ENCODE measurements around the gene CENPP.

The CENPP gene

DNA sequence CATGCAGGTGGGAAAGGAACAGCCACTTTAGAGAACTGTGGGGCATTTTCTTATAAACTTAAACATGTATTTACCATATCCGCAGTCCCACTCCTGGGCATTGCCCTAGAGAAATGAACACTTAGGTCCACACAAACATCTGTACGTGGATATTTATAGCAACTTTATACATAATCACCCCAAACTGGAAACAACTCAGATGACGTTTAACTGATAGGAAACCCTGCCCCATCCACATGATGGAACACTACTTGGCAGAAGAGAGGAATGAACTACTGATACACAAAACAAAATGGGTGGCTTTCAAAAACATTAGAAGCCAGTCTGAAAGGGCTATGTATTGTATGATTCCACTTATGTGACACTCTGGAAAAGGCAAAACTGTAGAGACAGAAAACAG, 187.6 kb downstream of the CENPP start:
- DNase-seq = no peak

DNA sequence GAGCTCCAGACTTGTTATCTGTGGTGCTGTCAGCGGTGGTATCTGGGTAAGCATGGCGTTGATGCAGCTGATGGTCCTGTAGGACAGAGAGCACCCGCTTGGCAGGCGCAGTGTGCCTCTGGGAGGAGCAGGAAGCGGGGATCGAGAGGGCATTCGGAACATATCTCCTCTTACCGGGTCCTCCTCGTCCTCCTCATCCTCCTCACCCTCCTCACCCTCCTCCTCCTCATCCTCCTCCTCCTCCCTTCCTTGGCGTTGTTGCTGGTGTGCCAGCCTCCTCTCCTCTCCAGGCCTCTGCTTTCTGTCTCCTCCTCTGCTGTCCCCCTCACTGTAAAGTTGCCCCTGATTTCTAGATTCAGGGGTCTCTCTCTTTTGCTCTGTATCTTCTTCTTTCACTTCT, 188.9 kb downstream of the CENPP start:
- DNase-seq = no peak

DNA sequence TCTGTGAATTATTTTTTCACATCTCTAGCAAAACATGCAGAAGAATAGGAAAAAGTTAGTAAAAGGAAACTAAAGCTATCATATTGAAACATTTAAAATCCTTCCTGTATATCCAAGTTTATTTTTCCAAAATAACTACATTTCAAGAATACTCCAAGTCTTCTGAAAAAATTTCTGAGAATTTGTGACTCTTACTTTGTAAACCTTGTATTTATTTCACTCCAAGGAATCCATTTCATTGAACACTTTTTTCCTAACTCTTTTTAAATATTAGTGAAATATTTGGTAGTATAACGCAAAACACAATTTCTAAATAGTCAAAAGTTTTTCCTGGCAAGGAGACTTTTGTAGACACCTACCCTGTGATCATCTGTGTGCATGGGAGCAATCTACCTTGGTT, 190.8 kb downstream of the CENPP start:
- no peak for DNase-seq

DNA sequence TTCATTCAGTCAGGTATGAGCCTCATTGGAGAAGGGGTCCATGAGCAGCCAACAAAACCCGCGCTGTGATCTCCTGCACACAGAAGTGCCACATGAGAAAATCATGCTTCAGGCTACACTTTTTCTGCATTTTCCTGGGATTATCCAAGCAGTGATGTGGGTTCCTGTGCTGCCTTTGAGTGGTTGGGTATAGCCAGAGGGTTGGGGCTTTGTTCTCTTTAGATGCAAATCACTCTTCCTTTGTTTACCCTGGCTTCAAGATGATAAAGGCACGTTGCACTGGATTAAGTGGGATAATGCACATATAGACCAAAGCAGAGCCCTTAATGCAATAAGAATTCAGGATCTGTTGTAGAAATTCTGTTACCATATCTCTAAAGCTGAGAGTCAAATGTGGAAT, 191.3 kb downstream of the CENPP start:
- DNase-seq = no peak

DNA sequence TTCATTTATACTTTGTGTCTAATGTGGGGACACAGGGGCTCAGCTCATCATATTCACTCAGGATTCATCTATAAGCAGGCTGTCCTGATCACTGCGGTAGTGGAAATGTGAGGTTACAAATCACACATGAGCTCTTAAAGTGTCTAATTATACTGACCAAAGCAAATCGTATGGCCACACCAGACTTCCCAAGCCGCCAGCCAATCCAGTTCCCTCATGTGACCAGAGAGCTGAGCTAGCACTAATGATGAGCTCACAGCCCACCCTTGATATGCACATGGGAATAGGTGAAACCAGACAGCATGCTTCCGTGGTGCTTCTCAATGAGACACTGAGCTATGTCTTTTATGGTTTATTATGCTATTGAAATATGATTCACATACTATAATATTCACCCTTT, 192.4 kb downstream of the CENPP start:
- DNase-seq = no peak

DNA sequence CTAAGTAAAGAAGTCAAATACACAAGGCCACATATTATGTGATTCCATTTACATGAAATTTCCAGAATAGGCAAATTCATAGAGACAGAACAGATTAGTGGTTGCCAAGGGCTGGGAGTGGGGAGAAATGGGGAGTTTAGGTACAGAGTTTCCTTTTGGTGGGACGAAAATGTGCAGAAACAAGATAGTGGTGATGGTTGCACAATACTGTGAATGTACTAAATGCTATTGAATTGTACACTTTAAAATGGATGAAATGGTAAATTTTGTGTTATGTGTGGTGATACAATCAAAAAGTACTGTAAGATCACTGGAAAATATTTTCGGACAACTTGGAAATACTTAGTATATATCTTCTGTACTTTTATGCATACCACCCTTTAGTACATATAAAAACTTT, 195.1 kb downstream of the CENPP start:
- DNase-seq = no peak

DNA sequence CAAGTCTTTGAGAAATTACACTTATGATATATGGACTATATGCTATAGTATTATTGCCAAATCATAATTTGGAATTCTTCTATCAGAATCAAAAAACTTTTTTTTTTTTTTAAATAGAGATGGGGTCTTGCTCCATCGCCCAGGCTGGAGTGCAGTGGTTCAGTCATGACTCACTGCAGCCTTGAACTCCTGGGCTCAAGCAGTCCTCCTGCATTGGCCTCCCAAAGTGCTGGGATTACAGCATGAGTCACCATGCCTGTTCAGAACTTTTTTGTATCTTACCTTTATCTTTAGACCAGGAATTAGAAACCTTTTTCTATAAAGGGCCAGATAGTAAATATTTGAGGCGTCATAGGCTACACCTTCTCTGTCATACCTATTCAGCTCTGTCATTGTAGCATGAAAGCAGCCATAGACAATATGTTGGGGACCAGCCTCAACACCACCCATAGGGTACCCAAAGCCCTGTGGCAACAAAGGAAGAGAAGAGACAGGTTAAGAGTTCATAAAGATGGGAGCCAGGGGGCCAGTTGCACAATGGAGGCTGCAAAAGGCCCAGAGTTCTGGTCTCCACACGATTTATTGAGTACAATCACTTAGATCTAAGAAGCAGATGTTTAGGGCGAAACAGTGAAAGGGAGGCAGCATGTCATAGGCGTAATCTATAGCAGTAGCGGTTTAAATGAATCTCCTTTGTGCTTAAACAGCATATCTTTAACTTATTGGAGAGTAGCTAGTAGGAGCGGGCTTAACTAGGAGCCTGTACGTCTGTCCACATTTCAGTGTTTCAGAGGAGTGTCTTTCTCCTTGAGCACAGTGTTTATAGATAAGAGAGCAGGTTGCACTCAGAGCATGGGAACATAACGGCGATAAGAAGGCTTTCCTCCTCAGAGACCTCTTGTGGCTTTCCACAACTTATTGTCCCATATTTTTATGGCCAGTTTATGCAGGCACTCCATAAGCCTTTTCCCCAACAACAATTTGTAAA, 197.5 kb downstream of the CENPP start:
- DNase-seq = no peak

DNA sequence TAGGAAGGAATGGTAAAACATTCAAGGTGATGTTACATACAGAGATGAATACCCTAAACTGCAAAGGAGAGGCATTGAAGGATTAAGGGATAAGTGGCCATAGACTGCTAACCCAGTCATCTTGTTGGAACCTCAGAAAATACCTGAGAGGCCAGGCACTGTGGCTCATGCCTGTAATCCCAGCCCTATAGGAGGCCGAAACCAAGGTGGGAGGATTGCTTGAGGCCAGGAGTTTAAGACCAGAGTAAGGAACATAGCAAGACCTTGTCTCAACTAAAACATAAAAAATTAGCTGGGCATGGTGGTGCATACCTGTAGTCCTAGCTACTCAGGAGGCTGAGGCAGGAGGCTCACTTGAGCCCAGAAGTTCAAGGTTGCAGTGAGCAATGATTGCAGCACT, 199.1 kb downstream of the CENPP start:
- no peak for DNase-seq

DNA sequence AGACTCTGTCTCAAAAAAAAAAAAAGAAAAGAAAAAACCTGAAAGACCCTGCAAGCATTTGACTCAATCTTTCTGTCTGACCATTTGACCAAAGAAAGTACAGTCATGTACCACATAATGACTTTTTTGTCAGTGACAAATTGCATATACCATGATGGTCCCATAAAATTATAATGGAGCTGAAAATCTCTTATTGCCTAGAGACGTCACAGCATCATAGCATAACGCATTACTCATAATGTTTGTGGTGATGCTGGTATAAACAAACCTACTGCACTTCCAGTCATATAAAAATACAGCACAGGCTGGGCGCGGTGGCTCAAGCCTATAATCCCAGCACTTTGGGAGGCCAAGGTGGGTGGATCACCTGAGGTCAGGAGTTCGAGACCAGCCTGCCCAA, 199.6 kb downstream of the CENPP start:
- no peak for DNase-seq

DNA sequence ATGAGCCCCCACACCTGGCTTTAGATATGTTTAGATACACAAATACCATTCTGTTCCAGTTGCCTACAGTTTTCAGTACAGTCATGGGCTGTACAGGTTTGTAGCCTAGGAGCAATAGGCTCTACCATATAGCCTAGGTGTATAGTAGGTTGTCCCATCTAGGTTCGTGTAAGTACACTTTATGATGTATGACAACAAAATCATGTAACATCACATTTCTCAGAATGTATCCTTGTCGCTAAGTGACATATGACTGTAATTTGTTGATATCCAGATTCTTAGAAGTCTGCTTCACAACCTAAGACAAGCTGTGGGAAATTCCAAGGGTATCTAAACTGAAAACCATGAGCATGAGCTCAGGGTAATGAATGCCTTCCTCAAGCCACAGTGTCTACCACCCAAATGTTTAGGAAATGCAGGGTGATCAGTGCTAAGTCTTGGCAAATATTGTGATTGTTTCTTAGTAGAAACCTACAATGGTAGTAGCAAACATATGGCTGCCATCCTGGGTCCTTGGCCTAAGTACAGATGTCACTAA, 201.6 kb downstream of the CENPP start:
- DNase-seq = no peak

DNA sequence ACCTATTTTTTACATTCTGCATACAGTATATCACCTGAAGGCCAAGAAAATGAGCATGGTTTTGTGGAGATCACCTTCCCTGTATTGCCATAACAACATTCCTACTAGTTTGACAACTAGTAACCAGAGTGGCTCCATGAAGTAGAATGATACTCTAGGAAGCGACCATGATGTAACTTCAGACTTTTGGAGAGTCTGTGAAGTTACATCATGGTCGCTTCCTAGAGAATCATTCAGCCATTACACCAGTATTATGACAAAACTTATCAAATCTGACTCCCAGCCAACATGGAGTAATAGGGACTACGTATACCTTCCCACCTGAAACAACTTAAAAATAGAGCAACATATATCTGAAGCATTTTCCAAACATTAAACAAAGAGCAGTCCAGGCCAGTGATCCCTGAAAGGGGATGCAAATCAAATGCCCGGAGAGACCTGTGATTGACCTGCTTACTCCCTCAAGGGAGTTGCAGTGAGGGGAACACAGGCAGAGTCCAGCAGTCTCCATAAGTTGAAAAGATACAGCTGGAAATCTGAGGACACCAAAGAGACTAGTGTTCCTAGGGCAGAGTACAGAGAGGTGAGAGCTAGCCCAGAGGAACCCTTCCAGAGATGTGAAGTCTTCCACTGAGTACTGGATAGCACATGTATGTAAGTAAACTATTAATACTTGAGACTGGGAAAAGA, 202.2 kb downstream of the CENPP start:
- DNase-seq = no peak

DNA sequence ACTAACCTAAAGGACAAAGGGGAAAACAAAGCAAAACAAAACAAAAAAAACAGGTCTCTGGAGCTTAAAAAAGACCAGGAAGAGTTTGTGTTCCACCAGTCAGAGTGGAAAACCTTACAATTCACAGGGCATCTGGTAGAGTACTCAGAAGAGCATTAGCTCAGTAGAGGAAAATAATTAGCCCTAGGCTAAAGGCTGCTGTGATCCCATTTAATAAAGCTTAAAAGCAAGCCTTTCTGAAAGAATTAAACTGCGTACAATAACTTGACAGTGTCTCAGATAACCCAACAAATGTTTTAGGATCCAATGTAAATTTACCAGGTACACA, 202.7 kb downstream of the CENPP start:
- DNase-seq = no peak

DNA sequence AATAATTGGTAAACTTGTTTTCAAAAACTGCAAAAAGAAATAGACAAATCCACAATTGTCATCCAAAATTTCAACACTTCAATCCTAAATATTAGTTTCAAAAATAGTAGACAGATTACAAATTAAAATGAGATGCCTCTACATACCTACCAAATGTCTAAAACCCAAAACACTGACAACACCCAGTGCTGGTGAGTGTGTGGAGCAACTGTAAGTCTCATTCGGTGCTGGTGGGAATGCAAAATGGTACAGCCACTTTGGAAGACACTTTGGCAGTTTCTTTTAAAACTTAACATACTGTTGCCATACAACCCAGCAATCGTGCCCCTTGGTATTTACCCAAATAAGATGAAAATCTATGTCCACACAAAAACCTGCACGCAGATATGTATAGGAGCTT, 203.4 kb downstream of the CENPP start:
- no peak for DNase-seq

DNA sequence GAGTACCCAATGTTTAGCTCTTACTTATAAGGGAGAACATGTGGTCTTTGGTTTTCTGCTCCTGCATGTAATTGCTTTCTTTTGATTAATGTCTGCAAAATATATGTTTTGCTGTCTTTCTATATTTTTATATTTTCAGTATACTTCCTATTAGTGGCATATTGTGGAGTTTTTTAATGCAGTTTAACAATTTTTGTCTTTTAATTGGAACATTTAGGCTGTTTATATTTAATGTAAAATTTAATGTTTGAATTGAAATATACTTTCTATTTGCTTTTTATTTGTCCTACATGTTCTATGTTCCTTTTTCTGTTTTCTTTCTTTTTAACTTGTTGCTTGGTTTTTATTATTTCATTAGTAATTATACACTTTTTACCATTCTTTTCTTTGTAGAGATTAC, 205.1 kb downstream of the CENPP start:
- DNase-seq = no peak

DNA sequence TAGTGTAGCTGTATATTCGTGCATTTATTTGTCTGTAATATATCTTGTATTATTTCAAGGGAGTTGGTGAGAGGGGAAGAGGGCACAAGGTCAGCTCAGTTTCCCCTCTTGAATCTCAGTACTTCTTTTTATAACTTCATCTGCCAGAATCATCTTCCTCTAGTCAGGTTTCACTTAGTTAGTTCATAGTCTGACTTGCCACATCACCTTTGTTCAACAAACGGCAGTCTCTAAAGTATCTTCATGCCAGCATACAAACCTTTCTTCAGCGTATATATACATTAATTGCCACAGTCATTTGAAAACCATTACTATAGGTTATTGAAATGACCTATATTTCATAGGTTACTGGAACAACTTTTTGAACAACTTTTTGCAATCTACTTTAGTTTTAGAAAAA, 208.5 kb downstream of the CENPP start:
- no peak for DNase-seq

DNA sequence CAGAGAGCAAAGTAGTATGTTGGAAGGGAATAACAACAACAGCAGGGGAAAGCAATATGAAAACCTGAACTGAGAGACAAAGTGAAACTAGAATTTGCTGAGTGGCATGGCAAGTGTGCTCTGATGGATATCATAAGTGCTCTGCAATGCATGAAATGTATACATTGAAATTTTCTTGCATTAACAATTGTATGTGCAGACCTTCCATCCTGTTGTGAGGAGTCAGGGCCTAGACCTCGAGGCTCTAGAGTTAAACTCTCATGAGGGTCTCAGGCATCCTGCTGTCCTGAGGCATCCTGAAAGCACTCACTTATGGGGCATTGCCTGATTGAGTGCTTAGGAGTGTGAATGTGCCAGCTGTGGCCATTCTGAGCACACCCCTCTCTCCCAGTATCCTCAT, 208.9 kb downstream of the CENPP start:
- no peak for DNase-seq

DNA sequence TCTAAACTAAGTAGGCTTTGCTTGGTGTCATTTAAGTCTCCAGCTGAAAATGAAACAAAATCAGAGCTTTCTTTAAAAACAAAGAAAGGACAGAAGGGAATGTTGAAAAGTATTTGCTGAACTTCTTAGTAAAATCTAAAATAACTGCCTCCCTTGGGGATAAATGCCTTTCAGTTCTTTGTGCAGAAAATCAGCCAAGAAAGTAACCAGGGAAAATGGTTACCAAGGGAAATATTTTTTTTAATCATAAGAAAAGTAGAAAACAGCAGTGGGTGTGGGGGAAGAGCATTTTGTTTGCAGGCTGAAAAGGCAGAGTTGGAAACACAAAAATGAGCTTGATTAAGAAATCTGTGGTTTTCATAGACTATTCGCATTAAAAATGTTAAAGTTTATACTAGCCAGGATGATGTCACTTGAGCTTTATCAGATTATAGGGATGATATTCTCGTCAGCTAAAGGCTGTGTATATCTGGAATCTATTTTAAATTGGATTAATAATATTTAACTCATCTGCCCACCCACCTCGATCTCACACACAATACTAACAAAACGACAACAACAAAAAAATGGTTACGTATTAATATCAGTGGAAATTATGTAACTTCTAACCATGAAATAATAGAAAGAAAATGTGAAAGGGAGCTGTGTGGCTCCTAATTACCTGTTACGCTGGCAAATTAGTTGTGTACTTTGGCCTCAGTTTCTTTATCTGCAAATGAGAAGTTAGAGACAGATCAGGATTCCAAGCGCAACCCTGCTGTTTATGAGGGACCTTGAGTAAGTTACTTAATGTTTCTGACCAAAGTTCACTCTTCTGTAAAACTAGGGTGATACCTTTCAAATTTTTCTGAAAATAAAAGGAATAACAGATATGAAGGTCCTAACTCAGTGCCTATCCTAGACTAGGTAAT, 210.4 kb downstream of the CENPP start, which contains the start of gene ECM2:
ECM2 (minus strand) TSS at position 51 of the 911 bp plus-strand sequence. CDS start 13,124 bp downstream, outside the sequence.
- DNase-seq = no peak

DNA sequence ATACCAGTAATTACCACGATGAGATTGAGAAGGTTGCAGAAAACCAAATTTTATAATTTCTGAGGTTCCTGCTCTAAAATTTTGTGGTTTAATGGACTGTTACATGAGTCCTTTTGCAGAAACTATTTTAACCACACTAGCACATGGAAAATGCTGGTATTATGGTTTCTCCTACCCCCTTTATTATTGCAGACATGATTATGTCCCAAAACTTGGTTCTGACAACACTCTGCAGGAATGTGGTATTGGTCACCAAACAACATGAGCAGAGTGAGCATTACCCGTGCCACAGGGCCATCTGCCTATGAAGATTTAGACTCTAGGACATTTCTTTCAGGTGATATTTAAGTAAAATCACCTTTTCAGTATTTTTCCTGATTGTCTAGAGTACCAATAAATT, 212.8 kb downstream of the CENPP start:
- DNase-seq = no peak

DNA sequence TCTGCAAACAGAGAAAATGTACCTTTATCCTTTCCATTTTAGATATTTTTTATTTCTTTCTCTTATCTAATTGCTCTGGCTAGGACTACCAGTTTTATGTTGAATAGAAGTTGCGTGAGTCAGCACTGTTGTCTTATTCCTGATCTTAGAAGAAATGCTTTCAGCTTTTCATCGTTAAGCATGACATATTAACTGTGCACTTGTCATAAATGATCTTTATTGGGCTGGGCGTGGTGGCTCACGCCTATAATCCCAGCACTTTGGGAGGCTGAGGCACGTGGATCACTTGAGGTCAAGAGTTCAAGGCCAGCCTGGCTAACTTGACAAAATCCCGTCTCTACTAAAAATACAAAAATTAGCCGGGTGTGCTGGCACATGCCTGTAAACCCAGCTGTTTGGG, 218.2 kb downstream of the CENPP start:
- DNase-seq = no peak

DNA sequence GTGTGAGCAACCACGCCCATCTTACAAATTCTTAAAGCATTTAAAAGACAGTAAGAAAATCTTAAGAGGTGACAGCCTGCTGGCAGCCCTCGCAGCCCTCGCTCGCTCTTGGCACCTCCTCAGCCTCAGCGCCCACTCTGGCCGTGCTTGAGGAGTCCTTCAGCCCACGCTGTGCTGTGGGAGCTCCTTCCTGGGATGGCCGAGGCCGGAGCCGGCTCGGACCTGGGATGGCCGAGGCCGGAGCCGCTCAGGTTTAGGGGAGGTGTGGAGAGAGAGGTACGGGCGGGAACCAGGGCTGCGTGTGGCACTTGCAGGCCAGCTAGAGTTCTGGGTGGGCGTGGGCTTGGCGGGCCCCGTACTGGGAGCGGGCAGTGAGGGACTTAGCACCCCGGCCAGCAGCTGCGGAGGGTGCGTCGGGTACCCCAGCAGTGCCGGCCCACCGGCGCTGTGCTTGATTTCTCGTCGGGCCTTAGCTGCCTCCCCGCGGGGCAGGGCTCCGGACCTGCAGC, 219.3 kb downstream of the CENPP start:
- DNase-seq = no peak

DNA sequence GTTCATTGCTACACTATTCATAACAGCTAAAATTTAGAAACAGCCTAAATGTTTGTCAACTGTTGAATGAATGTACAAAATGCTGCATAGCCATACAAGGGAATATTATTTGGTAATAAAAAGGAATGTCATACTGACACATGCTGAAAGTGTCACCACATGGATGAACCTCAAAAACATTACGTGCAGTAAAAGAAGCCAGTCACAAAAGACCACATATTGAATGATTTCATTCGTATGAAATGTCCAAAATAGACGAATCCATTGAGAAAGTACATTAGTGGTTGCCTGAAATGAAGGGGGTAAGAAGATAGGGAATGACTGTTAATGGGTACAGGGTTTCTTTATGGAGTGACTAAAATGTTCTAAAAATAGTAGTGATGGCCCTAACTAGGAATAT, 221.6 kb downstream of the CENPP start:
- DNase-seq = no peak

DNA sequence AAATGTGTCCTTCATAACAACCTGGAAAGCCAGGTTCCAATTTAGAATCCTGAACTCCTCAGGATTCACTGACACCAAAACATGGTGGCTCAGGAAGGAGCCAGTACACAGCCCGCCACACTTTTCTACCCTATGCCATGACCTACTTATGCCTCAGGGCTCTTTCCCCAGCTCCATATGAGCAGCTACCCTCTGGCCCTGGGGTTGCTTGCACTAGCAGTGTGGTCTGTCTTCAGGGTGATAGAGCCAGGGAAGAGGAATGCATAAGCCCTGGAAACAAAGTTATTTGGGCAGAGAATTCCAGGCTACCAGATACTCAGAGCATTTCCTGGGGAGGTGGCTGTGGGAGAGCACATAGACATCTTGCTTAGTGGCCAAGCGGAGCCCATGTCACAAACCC, 225.0 kb downstream of the CENPP start:
- no peak for DNase-seq

Data from NCI-H510A treated with DMSO at 0.1 percent for 48 hours (cell line).